Measurements from ENCODE around the gene APLF.
"Not testable (repeated sequence)": the region's sequence is repeated elsewhere in the genome, so short reads cannot be mapped to it uniquely, and the experiment has no call there.

The APLF gene

DNA sequence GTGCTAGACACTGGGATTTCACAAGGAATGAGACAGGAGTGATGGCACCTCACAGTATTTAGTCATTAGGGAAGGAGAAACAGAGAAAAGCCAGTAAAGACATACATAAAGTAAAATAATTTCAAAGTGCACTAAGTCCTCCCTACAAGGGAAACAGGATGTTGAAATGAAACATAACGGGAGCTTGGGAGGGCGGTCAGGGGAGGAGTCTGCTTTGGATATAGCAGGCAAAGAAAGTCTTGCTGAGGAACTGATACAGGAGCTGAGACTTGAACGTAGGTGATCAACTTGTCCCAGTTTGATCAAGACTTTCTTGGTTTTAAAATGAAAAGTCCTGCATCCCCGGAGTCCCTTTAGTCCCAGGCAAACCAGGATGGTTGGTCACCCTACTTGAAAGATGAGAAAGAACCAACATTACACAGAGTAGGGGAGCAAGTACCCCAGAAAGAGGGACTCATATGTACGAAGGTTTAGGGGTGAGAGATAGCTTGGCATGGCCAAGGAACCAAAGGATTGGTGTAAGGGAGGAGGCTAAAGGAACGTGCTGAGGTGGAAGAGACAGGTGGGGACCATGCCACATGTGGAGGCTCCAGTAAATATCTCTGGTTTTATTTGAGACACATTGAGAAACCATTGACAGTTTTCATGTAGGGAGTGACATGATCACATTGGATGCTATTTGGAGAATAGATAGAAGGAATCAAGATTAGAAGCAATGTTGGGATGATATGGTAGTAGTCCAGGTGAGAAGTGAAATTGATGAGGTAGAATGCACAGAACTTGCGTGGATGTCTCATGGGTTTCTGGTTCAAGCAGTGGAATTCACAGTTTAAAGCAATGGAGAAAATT is 28.7 kb upstream of the APLF start:
- DNase-seq (ENCODE audit: extremely low spot score): peak; percentile 32
- POLR2A ChIA-PET: interaction anchor here (0.6 to 1.0 kb wide), 4 partner anchors 12 to 380 kb away, joined by 3 to 4 read pairs (median 4); no protein-coding TSS in a partner anchor
- CTCF ChIA-PET: interaction anchor here (1.4 to 9.5 kb wide), 6 partner anchors 10 to 317 kb away, joined by 3 to 137 read pairs (median 30); partner anchors contain the start of genes APLF and FBXO48
- TF ChIP-seq, protein P1, sequence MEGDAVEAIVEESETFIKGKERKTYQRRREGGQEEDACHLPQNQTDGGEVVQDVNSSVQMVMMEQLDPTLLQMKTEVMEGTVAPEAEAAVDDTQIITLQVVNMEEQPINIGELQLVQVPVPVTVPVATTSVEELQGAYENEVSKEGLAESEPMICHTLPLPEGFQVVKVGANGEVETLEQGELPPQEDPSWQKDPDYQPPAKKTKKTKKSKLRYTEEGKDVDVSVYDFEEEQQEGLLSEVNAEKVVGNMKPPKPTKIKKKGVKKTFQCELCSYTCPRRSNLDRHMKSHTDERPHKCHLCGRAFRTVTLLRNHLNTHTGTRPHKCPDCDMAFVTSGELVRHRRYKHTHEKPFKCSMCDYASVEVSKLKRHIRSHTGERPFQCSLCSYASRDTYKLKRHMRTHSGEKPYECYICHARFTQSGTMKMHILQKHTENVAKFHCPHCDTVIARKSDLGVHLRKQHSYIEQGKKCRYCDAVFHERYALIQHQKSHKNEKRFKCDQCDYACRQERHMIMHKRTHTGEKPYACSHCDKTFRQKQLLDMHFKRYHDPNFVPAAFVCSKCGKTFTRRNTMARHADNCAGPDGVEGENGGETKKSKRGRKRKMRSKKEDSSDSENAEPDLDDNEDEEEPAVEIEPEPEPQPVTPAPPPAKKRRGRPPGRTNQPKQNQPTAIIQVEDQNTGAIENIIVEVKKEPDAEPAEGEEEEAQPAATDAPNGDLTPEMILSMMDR (IDR thresholded peaks at IDR 0.05; ENCODE audit: control extremely low read depth, extremely low read depth, low read depth, missing control alignments): no peak

DNA sequence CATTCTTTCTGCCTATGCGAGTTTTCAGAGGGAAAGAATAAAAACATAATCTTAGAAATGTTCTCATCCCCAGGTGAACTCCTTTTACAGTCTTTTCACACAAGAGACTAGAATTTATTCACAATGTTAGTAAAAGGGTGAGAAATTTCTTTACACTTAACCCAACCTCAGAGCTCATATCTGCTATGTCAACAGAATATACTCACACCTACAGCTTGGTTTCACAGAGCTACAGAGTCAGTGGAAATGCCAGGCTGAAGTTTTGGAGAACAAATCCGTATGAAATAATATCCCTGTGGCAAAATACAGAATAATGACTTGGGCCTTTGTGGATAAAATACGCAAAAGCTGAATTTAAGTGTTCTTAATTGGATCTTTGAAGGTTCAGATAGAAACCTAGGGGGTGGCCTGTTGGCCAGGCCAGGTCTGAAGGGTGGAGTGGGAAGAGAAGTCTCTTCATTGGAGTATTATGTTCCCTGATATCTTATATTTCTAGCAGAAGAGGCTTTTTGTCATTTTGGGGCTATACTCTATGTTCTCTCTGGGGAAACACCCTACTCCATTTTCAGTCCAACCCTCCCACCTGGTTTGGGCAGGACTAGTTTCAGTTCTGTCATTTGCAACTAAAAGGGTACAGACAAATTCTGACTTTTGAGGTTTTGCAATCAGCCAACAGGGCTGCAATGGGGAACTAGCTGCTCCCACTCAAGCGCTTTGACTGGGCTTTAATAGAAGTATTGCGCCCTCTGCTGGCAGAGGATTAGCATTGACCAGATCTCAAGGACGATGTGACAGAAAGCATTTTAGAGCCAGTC is 26.0 kb upstream of the APLF start:
- POLR2A ChIA-PET: interaction anchor here (0.7 to 2.8 kb wide), 2 partner anchors 52 to 411 kb away, joined by 7 to 13 read pairs; no protein-coding TSS in a partner anchor
- CTCF ChIA-PET: interaction anchor here (0.6 to 9.5 kb wide), 57 partner anchors 12 to 484 kb away, joined by 3 to 137 read pairs (median 5); partner anchors contain the start of genes APLF, FBXO48, PLEK and PPP3R1
- peak; percentile 78 for DNase-seq (ENCODE audit: extremely low spot score)
- TF ChIP-seq, protein P1 (IDR thresholded peaks at IDR 0.05; ENCODE audit: control extremely low read depth, extremely low read depth, low read depth, missing control alignments): peak; percentile 82

DNA sequence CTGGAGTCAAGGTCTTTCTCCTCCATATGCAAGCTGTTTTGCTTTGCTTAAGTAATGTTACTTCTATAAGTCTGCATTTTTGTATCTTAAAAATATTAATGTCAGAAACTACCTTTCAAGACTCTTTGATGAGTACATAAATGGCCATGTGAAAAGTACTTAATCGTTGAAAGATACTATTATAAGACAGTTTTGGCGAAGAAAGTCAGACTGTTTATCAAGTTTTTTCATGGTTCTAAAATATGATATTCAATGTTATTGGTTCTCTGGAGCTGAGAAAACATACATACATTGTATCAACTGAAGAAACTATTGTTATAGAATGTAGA is 25.4 kb upstream of the APLF start:
- TF ChIP-seq, protein P1 (IDR thresholded peaks at IDR 0.05; ENCODE audit: control extremely low read depth, extremely low read depth, low read depth, missing control alignments): no peak
- DNase-seq (ENCODE audit: extremely low spot score): no peak
- ChIA-PET CTCF (interaction anchor here (0.8 to 9.5 kb wide), 49 partner anchors 12 to 466 kb away, joined by 3 to 137 read pairs (median 5); partner anchors contain the start of genes APLF, FBXO48 and PLEK), POLR2A (interaction anchor here (2.8 kb wide), 1 partner anchor 53 kb away, joined by 13 read pairs; no protein-coding TSS in a partner anchor)

DNA sequence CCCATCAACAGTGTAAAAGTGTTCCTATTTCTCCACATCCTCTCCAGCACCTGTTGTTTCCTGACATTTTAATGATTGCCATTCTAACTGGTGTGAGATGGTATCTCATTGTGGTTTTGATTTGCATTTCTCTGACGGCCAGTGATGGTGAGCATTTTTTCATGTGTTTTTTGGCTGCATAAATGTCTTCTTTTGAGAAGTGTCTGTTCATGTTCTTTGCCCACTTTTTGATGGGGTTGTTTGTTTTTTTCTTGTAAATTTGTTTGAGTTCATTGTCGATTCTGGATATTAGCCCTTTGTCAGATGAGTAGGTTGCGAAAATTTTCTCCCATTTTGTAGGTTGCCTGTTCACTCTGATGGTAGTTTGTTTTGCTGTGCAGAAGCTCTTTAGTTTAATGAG is 21.0 kb upstream of the APLF start:
- POLR2A ChIA-PET; DNase-seq (ENCODE audit: extremely low spot score): not testable (repeated sequence)
- CTCF ChIA-PET: interaction anchor here (2.1 kb wide), 1 partner anchor 17 kb away, joined by 6 read pairs; no protein-coding TSS in a partner anchor

DNA sequence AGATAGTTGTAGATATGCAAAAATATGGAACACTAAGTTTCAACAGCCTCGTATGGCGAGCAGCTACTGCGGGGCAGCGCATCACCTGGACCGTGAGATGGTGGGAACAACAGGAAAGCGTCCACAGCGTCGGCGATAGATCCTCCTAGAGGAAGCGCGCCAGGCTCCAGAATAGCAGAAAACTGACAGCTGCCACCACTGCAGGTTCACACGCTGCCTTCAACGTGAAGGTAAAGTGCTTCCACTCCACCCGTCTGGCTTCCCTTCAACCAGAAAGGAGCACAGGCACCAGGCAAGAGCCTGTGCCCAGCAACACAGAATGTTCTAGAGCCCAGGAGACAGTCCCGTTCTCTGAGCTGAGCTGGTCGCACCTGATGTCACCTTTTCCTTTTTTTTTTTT is 20.3 kb upstream of the APLF start:
- ChIA-PET CTCF (interaction anchor here (2.1 kb wide), 1 partner anchor 16 kb away, joined by 6 read pairs; no protein-coding TSS in a partner anchor), POLR2A (no interaction called here)
- TF ChIP-seq, protein P1 (IDR thresholded peaks at IDR 0.05; ENCODE audit: control extremely low read depth, extremely low read depth, low read depth, missing control alignments): no peak
- no peak for DNase-seq (ENCODE audit: extremely low spot score)

DNA sequence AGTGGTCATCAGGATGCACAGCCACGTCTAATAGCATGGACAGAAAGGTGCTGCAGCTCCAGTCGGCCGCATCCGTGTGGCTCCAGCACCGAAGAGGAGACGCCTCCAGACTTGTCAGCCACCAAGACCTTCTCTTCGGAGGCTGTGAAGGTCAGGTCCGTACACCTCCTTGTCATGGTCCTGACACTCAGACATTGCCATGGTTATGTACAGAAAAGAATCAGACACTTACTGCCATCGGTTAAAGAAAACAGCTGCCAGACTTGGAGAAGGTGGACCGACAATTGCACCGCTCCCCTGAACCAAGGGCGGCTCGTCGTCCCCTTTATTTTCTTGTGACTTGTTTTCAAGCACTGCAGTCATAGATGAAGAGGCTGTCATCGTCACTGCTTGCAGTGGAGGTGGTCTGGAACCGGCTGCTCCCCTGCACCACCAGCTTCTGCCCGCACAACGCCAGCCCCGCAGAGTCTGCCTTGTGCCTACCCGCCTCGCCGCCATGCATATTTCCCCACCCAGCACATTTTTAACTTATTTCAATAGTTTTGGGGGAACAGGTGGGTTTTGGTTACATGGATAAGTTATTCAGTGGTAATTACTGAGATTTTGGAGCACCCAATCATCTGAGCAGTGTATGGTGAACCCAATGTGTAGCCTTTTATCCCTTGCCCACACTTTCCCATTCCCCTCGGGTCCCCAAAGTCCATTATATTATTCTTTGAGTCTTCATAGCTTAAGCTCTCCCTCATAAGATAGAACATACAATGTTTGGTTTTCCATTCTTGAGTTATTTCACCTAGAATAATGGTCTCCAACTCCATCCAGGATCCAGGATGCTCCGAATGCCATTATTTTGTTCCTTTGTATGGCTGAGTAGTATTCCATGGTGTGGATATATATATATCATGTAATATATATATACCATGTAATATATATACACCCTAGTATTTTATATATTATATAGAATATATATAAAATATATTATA is 18.4 kb upstream of the APLF start:
- POLR2A ChIA-PET: no interaction called here
- CTCF ChIA-PET: interaction anchor here (2.1 kb wide), 1 partner anchor 14 kb away, joined by 6 read pairs; no protein-coding TSS in a partner anchor

More for the DNA sequence above, 18.4 kb upstream of the APLF start:
- TF ChIP-seq, protein P1 (IDR thresholded peaks at IDR 0.05; ENCODE audit: control extremely low read depth, extremely low read depth, low read depth, missing control alignments): no peak
- no peak for DNase-seq (ENCODE audit: extremely low spot score)
